Measurements from ENCODE around the gene ACOT11.

The ACOT11 gene

DNA sequence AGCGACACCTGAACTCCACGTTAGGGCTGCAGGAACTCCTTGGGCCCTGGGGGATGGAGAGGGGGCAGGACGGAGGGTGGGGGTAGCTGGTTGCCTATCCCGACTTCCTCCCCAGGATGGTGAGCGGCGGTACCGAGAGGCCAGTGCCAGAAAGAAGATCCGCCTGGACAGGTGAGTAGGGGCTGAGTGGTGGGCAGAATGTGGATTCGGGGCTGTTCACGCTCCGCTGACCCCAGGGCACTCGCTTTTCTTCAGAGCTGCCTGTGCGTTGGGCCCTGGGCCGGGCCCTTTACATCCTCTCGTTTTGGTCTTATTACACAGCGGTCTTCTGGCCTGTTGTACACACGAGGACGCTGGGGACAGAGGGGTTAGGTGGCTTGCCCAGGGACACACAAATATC lies 54.5 kb downstream of the ACOT11 start:
- TF ChIP-seq FOXP2 (optimal IDR thresholded peaks at IDR 0.05; ENCODE audit: borderline replicate concordance, extremely low read depth, extremely low read length, insufficient read depth), result no peak
- no peak for TF ChIP-seq POLR2AphosphoS5 (IDR thresholded peaks at IDR 0.05; ENCODE audit: low read depth, low read length)
- TF ChIP-seq TAF1 (IDR thresholded peaks at IDR 0.05; ENCODE audit: borderline replicate concordance, insufficient read depth, low read length), result no peak
- TF ChIP-seq, protein P1, sequence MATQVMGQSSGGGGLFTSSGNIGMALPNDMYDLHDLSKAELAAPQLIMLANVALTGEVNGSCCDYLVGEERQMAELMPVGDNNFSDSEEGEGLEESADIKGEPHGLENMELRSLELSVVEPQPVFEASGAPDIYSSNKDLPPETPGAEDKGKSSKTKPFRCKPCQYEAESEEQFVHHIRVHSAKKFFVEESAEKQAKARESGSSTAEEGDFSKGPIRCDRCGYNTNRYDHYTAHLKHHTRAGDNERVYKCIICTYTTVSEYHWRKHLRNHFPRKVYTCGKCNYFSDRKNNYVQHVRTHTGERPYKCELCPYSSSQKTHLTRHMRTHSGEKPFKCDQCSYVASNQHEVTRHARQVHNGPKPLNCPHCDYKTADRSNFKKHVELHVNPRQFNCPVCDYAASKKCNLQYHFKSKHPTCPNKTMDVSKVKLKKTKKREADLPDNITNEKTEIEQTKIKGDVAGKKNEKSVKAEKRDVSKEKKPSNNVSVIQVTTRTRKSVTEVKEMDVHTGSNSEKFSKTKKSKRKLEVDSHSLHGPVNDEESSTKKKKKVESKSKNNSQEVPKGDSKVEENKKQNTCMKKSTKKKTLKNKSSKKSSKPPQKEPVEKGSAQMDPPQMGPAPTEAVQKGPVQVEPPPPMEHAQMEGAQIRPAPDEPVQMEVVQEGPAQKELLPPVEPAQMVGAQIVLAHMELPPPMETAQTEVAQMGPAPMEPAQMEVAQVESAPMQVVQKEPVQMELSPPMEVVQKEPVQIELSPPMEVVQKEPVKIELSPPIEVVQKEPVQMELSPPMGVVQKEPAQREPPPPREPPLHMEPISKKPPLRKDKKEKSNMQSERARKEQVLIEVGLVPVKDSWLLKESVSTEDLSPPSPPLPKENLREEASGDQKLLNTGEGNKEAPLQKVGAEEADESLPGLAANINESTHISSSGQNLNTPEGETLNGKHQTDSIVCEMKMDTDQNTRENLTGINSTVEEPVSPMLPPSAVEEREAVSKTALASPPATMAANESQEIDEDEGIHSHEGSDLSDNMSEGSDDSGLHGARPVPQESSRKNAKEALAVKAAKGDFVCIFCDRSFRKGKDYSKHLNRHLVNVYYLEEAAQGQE (IDR thresholded peaks at IDR 0.05; ENCODE audit: insufficient read depth in 1 of 2, low read depth in 2 of 2, low read length in 2 of 2), result no peak
- no peak for TF ChIP-seq SIN3A (IDR thresholded peaks at IDR 0.05; ENCODE audit: borderline replicate concordance, insufficient read depth, low read length)

DNA sequence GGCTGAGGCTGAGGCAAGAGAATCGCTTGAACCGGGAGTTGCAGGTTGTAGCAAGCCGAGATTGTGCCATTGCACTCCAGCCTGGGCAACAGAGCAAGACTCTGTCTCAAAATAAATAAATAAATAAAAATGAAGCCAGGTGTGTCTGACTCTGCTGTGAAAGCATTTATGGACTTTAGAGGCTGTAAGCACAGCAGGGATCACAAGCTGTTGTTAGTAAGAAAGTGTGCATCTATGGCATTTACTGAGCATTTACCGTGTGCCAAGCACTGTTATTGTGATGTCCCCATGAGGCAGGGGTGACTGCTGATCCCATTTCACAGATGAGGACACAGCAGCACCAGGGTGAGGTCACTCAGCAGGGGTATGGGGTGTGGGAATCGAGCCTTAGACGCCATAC lies 55.2 kb downstream of the ACOT11 start:
- TF ChIP-seq FOXP2 (optimal IDR thresholded peaks at IDR 0.05; ENCODE audit: borderline replicate concordance, extremely low read depth, extremely low read length, insufficient read depth) (no peak), TAF1 (IDR thresholded peaks at IDR 0.05; ENCODE audit: borderline replicate concordance, insufficient read depth, low read length) (no peak), POLR2AphosphoS5 (IDR thresholded peaks at IDR 0.05; ENCODE audit: low read depth, low read length) (no peak), SIN3A (IDR thresholded peaks at IDR 0.05; ENCODE audit: borderline replicate concordance, insufficient read depth, low read length) (no peak)
- TF ChIP-seq, protein P1 (IDR thresholded peaks at IDR 0.05; ENCODE audit: insufficient read depth in 1 of 2, low read depth in 2 of 2, low read length in 2 of 2), result no peak

DNA sequence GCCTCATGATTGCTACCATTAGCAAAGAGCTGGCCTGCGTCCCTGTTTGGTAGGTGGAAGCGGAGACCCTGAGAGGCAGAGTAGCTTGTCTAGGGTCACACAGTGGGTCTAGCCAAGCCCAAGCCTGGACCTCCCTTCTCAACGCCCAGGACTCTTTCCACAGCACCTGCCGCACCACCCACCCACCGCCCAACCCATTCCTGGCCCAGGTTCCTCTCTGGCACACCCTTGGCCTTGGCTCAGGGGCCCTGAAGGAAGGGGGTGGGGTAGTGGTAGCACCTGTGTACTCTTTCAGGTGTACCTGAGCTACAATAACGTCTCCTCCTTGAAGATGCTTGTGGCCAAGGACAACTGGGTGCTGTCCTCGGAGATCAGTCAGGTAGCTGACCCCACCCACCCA lies 56.0 kb downstream of the ACOT11 start:
- no peak for TF ChIP-seq POLR2AphosphoS5 (IDR thresholded peaks at IDR 0.05; ENCODE audit: low read depth, low read length)
- no peak for TF ChIP-seq TAF1 (IDR thresholded peaks at IDR 0.05; ENCODE audit: borderline replicate concordance, insufficient read depth, low read length)
- no peak for TF ChIP-seq FOXP2 (optimal IDR thresholded peaks at IDR 0.05; ENCODE audit: borderline replicate concordance, extremely low read depth, extremely low read length, insufficient read depth)
- TF ChIP-seq, protein P1 (IDR thresholded peaks at IDR 0.05; ENCODE audit: insufficient read depth in 1 of 2, low read depth in 2 of 2, low read length in 2 of 2), result no peak
- TF ChIP-seq SIN3A (IDR thresholded peaks at IDR 0.05; ENCODE audit: borderline replicate concordance, insufficient read depth, low read length), result no peak

DNA sequence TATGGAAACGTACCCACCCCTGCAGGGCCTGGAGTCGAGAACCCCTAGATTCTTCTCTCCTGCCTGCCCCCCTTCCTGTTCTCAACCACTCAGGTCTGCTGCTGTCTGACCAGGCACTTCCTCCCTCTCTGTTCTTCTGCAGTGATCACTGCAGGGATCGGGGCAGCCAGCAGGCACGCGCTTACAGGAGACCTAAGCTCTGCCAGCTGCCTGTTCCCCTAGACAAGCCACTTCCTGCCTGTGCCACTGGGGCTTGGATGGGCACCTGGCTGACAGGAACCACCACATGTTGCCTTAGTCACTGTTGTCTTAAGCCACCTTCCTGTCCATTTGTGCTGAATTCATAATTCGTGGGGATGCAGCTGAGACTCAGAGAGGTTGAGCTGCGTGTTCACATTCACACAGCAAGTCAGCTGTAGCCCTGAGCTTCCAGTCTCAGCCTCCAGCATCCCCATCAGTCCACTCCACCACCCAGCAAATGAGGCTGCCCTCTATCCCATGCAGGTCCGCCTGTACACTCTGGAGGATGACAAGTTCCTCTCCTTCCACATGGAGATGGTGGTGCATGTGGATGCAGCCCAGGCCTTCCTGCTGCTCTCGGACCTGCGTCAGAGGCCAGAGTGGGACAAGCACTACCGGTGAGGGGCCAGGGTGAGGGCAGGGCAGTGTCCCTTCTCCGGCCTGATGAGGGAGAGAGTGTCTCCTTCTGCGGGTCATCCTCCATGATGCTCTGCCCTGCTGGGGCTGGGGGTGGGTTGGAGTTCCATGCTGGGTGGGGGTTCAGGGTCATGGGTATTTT lies 56.7 kb downstream of the ACOT11 start:
- TF ChIP-seq SIN3A (IDR thresholded peaks at IDR 0.05; ENCODE audit: borderline replicate concordance, insufficient read depth, low read length) (no peak), TAF1 (IDR thresholded peaks at IDR 0.05; ENCODE audit: borderline replicate concordance, insufficient read depth, low read length) (no peak)

DNA sequence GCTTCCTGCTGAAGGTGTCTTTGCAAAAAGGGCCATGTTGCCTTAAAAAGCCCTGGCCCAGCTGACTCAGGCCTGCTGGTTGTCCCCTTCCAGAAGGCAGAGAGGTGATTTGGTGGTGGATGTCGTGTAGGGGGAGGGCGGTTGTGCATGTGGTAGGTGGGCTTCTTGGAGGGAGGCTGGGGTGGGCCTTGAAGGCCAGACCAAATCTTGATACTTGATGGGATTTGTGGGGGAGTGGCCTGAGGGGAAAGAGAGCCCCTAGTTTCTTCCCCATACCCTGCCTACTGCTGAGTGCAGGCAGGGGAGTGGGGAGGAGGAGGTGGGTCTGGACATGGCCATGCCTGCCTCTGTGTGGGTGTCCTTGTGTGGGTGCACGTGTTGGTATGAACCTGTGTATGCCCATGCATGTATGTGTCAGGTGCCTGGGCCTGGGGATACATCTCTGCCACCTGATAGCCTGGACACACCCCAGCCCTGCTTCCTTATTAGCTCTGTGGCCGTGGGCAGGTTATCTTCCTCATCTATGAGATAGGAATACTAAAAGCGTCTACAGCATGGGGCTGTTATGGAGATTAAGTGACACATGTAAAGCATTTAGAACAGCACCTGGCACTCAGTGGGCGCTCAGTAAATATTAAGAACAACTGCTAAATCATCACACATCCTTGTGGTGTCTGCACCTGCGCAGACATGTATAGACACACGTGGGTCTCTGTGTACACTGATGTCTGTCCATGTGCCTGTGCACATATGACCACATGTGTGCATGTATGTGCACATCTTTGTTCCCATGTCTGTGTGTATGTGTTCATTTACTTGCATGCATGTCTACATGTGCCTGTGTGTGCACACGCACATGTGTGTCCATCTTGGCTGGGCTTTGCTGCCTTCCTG lies 58.3 kb downstream of the ACOT11 start:
- no peak for TF ChIP-seq TAF1 (IDR thresholded peaks at IDR 0.05; ENCODE audit: borderline replicate concordance, insufficient read depth, low read length)
- no peak for TF ChIP-seq FOXP2 (optimal IDR thresholded peaks at IDR 0.05; ENCODE audit: borderline replicate concordance, extremely low read depth, extremely low read length, insufficient read depth)
- no peak for TF ChIP-seq POLR2AphosphoS5 (IDR thresholded peaks at IDR 0.05; ENCODE audit: low read depth, low read length)
- no peak for TF ChIP-seq SIN3A (IDR thresholded peaks at IDR 0.05; ENCODE audit: borderline replicate concordance, insufficient read depth, low read length)
- TF ChIP-seq, protein P1 (IDR thresholded peaks at IDR 0.05; ENCODE audit: insufficient read depth in 1 of 2, low read depth in 2 of 2, low read length in 2 of 2), result no peak

All from PFSK-1 (cell line).